Loucy (cell line): ENCODE measurements around the gene OPRL1.
"Not testable (repeated sequence)": the region's sequence is repeated elsewhere in the genome, so short reads cannot be mapped to it uniquely, and the experiment has no call there.

ENCODE experiments used
- H2AFZ ChIP-seq: fragments of 200-600 bp; sonication (generic); 2 replicates; pipeline ENCODE4 v1.6.0; 2016; ENCODE audit warnings: antibody characterized with exemption, mild to moderate bottlenecking, low read length, moderate library complexity
- H3F3A ChIP-seq: fragments of 200-600 bp; 2 replicates; pipeline ENCODE4 v1.6.0; 2016; ENCODE audit warnings: antibody characterized with exemption, low read depth, mild to moderate bottlenecking
- H3K27me3 ChIP-seq: fragments of 200-600 bp; sonication (generic); 2 replicates; pipeline ENCODE4 v1.6.1; 2014; ENCODE audit warnings: low read length, mild to moderate bottlenecking; ENCODE audit not compliant: insufficient read depth, poor library complexity, severe bottlenecking
- H3K36me3 ChIP-seq: fragments of 200-600 bp; sonication (generic); 2 replicates; pipeline ENCODE4 v1.6.1; 2016; ENCODE audit warnings: low read length; ENCODE audit not compliant: insufficient read depth
- H3K4me1 ChIP-seq: fragments of 200-600 bp; sonication (generic); 2 replicates; pipeline ENCODE4 v1.5.1; 2014; ENCODE audit warnings: low read length, mild to moderate bottlenecking; ENCODE audit not compliant: insufficient read depth, poor library complexity, severe bottlenecking
- H3K4me2 ChIP-seq: fragments of 200-600 bp; sonication (generic); 2 replicates; pipeline ENCODE4 v1.6.0; 2014; ENCODE audit warnings: antibody characterized with exemption, low read length, low read depth, mild to moderate bottlenecking; ENCODE audit not compliant: poor library complexity, severe bottlenecking
- H3K4me3 ChIP-seq: fragments of 200-600 bp; sonication (generic); 2 replicates; pipeline ENCODE4 v1.5.1; 2014; ENCODE audit warnings: low read length, mild to moderate bottlenecking, mixed read lengths; ENCODE audit not compliant: poor library complexity, severe bottlenecking
- H3K79me2 ChIP-seq: fragments of 200-600 bp; sonication (generic); 2 replicates; pipeline ENCODE4 v1.6.1; 2014; ENCODE audit warnings: low read length; ENCODE audit not compliant: insufficient read depth
- H3K9ac ChIP-seq: fragments of 200-600 bp; sonication (generic); 2 replicates; pipeline ENCODE4 v1.6.0; 2014; ENCODE audit warnings: mild to moderate bottlenecking, low read depth, low read length, moderate library complexity; ENCODE audit not compliant: poor library complexity, severe bottlenecking
- H3K9me2 ChIP-seq: fragments of 200-600 bp; sonication (generic); replicated peaks from 2 replicates; pipeline ENCODE4 v1.6.1; 2016; ENCODE audit warnings: low read depth, low read length, mixed read lengths
- H3K9me3 ChIP-seq: fragments of 200-600 bp; sonication (generic); 2 replicates; pipeline ENCODE4 v1.6.1; 2014; ENCODE audit warnings: mild to moderate bottlenecking, antibody characterized with exemption, low read length, low read depth; ENCODE audit not compliant: insufficient read depth
- H4K20me1 ChIP-seq: fragments of 200-600 bp; sonication (generic); 2 replicates; pipeline ENCODE4 v1.6.0; 2014; ENCODE audit warnings: antibody characterized with exemption, low read length, mild to moderate bottlenecking; ENCODE audit not compliant: insufficient read depth, poor library complexity, severe bottlenecking
- CTCF ChIP-seq: fragments of 200-600 bp; sonication (generic); conservative IDR thresholded peaks from 2 replicates; pipeline ENCODE4 v1.5.1; 2014; ENCODE audit warnings: mild to moderate bottlenecking, antibody characterized with exemption, low read length
- EZH2phosphoT487 ChIP-seq: fragments of 200-600 bp; IDR thresholded peaks from 2 replicates; pipeline ENCODE4 v1.6.1; 2018; ENCODE audit warnings: antibody characterized with exemption, mild to moderate bottlenecking, moderate library complexity, borderline replicate concordance

The OPRL1 gene

GRCh38 chr20:64131406-64131805 is 51.5 kb downstream of the OPRL1 start:
- H2AFZ ChIP-seq, result no peak overlapping the region
- no peak for TF ChIP-seq EZH2phosphoT487
- peak; percentile 46 for TF ChIP-seq CTCF
- no peaks in the 10 kb centered on the region for H3K4me1 ChIP-seq
- H3K4me2 ChIP-seq, result no peak overlapping the region
- H3K9ac ChIP-seq, result no peak overlapping the region
- H3K27me3 ChIP-seq, result no peaks in the 10 kb centered on the region
- H3K79me2 ChIP-seq, result no peaks in the 10 kb centered on the region
- no peaks in the 10 kb centered on the region for H3K36me3 ChIP-seq
- peaks cover 8% of the 10 kb centered on the region; the same call in 1 of the 2 replicates for H3K9me3 ChIP-seq
- no peaks in the 10 kb centered on the region for H4K20me1 ChIP-seq
- no peaks in the 10 kb centered on the region for H3K9me2 ChIP-seq
- H3K4me3 ChIP-seq, result no peak overlapping the region
- no peaks in the 10 kb centered on the region for H3F3A ChIP-seq

GRCh38 chr20:64133951-64134407 is 54.1 kb downstream of the OPRL1 start:
- Histone ChIP-seq H3K79me2 (no peaks in the 10 kb centered on the region), H3K27me3 (no peaks in the 10 kb centered on the region)

GRCh38 chr20:64134744-64135143 is 54.9 kb downstream of the OPRL1 start:
- not testable (repeated sequence) for H4K20me1 ChIP-seq

More at GRCh38 chr20:64133951-64134407, 54.1 kb downstream of the OPRL1 start:
- Histone ChIP-seq H3K36me3 (no peaks in the 10 kb centered on the region), H3K4me3 (no peak overlapping the region), H3K9me2 (no peaks in the 10 kb centered on the region), H3F3A (no peaks in the 10 kb centered on the region), H3K4me1 (no peaks in the 10 kb centered on the region), H4K20me1 (no peaks in the 10 kb centered on the region), H3K9me3 (no peaks in the 10 kb centered on the region), H3K4me2 (no peak overlapping the region), H2AFZ (no peak overlapping the region), H3K9ac (no peak overlapping the region)
- TF ChIP-seq CTCF (peak; percentile 55), EZH2phosphoT487 (no peak)

GRCh38 chr20:64136004-64136710 is 56.3 kb downstream of the OPRL1 start:
- Histone ChIP-seq H3K79me2 (no peaks in the 10 kb centered on the region), H3K4me1 (no peaks in the 10 kb centered on the region), H3K9ac (no peak overlapping the region), H3K27me3 (no peaks in the 10 kb centered on the region), H3K9me3 (no peaks in the 10 kb centered on the region), H3K9me2 (no peaks in the 10 kb centered on the region), H3F3A (no peaks in the 10 kb centered on the region), H3K4me2 (no peak overlapping the region), H3K4me3 (no peak overlapping the region), H2AFZ (no peak overlapping the region), H4K20me1 (no peaks in the 10 kb centered on the region), H3K36me3 (no peaks in the 10 kb centered on the region)
- no peak for TF ChIP-seq CTCF
- TF ChIP-seq EZH2phosphoT487, result no peak

More at GRCh38 chr20:64134744-64135143, 54.9 kb downstream of the OPRL1 start:
- not testable (repeated sequence) for H2AFZ ChIP-seq, H3K4me1 ChIP-seq, H3K9me2 ChIP-seq, H3K79me2 ChIP-seq, H3K9ac ChIP-seq, H3K9me3 ChIP-seq, H3K4me2 ChIP-seq, H3F3A ChIP-seq, H3K27me3 ChIP-seq, H3K4me3 ChIP-seq, H3K36me3 ChIP-seq
